Kidney (tissue), 14 donors: ENCODE data around the gene RSL1D1. TPM values are rescaled to one million over a fixed set of nuclear protein-coding genes. Genes with fewer than 3 reads are reported as not detected.

ENCODE experiments used
- DNase-seq, 5 donors: peaks; one replicate each; pipeline ENCODE4 v3.0.0-alpha.2; 2013 to 2020
- FAIRE-seq: peaks from 2 replicates; lab custom pipeline; 2012; peaks lifted over from hg19 to GRCh38; lab: Jason Lieb, UNC
- H3K27ac ChIP-seq, 2 donors: one replicate each; pipeline ENCODE4 v1.7.0; 2013; ENCODE audit warnings: low read depth in 2 of 2, low read length in 2 of 2, inconsistent platforms in 1 of 2
- H3K27me3 ChIP-seq: one replicate; pipeline ENCODE4 v1.7.1; 2013; ENCODE audit warnings: low read length, inconsistent platforms; ENCODE audit not compliant: control insufficient read depth, insufficient read depth
- H3K36me3 ChIP-seq, 3 donors: one replicate each; pipeline versions ENCODE4 v1.7.0 to v1.7.1; 2013; ENCODE audit warnings: low read length in 3 of 3, control low read depth in 1 of 3, inconsistent platforms in 1 of 3; ENCODE audit not compliant: insufficient read depth in 3 of 3, control insufficient read depth in 2 of 3
- H3K4me1 ChIP-seq, 3 donors: one replicate each; pipeline versions ENCODE4 v1.7.0 to v1.7.1; 2013; ENCODE audit warnings: low read length in 3 of 3, inconsistent platforms in 1 of 3, low read depth in 1 of 3; ENCODE audit not compliant: control insufficient read depth in 2 of 3, insufficient read depth in 2 of 3
- H3K4me3 ChIP-seq, 3 donors: one replicate each; pipeline versions ENCODE4 v1.7.0 to v1.8.1; 2013; ENCODE audit warnings: low read length in 3 of 3, control low read depth in 1 of 3, inconsistent platforms in 1 of 3
- H3K9ac ChIP-seq, 3 donors: one replicate each; pipeline versions ENCODE4 v1.7.0 to v1.7.1; 2013; ENCODE audit warnings: low read length in 3 of 3, control low read depth in 1 of 3, inconsistent platforms in 1 of 3
- H3K9me3 ChIP-seq, 3 donors: one replicate each; pipeline versions ENCODE4 v1.7.0 to v1.7.1; 2013; ENCODE audit warnings: low read length in 3 of 3, control low read depth in 1 of 3, inconsistent platforms in 1 of 3; ENCODE audit not compliant: control insufficient read depth in 2 of 3, insufficient read depth in 1 of 3
- intact Hi-C: fragments of 100-400 bp; cut with DNase I; formaldehyde crosslinking; loops from one replicate; pipeline ENCODE4 v1.11.1; 2022
- polyA plus RNA-seq: library from polyadenylated mRNA; stranded (reverse); fragments of 350-450 nt; fragmentation: Illumina TruSeq; extraction: RNeasy Lipid Tissue Mini Kit (QIAGEN cat#74804); gene quantifications from one replicate; pipeline ENCODE4 v1.2.3, GENCODE V29; 2014; ENCODE audit warnings: low read depth, low replicate concordance; ENCODE audit not compliant: insufficient read depth
- total RNA-seq: library from RNA; stranded (reverse); fragmentation: NEBNext Ultra II Directional; extraction: Animal tissue kit (Norgen Biotek cat#: 25700); gene quantifications from one replicate; pipeline ENCODE4 v1.2.1, GENCODE V29; 2021
- TF ChIP-seq, protein P1 (sequence below): IDR thresholded peaks from 3 replicates; pipeline ENCODE4 v1.5.1; 2012; ENCODE audit warnings: mild to moderate bottlenecking, moderate library complexity, borderline replicate concordance; ENCODE audit not compliant: insufficient read depth; ENCODE audit errors: extremely low read depth
- donor health status: control.
- donor health status: control.
- donor health status: control.
- donor health status: control.
- donor health status: control.
- donor health status: DM: yes; HTN: yes; CAD: no.
- donor health status: Normal renal cell carcinoma (clear cell type).

Gene RSL1D1
- total and polyA plus RNA-seq, 2 donors from 2014 or later, result 55.5 to 101 TPM

DNA sequence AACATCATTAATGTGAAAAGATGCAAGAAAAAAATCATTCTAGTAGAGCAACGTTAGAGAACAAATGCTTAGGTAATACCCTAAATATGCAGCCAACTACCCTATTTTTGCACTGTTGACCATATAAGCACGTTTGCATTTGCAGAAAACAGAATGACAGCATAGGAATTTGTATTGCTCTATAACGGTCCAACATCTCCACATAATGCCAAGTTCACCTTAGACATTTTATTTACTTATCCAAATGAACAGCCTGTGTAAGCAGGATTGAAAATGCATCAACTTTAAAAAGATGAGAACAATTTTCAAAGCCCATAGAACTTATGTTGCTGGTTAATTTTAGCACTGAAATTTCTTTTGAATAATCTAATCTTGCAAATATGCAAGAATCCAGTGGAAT is 19.1 kb upstream of the RSL1D1 start:
- H3K4me1 ChIP-seq, result no peaks in the 10 kb centered on the region
- H3K4me3 ChIP-seq, result no peak overlapping the region
- H3K27ac ChIP-seq, result no peak overlapping the region
- H3K27me3 ChIP-seq, result no peaks in the 10 kb centered on the region
- no peak overlapping the region for H3K9ac ChIP-seq
- DNase-seq (no peak), FAIRE-seq (no peak)
- H3K9me3 ChIP-seq, result no peaks in the 10 kb centered on the region
- H3K36me3 ChIP-seq, result peaks cover under 1 to 18% (median 5%) of the 10 kb centered on the region in 3 donors
- intact Hi-C loops, result no loop called here
- TF ChIP-seq, protein P1, sequence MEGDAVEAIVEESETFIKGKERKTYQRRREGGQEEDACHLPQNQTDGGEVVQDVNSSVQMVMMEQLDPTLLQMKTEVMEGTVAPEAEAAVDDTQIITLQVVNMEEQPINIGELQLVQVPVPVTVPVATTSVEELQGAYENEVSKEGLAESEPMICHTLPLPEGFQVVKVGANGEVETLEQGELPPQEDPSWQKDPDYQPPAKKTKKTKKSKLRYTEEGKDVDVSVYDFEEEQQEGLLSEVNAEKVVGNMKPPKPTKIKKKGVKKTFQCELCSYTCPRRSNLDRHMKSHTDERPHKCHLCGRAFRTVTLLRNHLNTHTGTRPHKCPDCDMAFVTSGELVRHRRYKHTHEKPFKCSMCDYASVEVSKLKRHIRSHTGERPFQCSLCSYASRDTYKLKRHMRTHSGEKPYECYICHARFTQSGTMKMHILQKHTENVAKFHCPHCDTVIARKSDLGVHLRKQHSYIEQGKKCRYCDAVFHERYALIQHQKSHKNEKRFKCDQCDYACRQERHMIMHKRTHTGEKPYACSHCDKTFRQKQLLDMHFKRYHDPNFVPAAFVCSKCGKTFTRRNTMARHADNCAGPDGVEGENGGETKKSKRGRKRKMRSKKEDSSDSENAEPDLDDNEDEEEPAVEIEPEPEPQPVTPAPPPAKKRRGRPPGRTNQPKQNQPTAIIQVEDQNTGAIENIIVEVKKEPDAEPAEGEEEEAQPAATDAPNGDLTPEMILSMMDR, result no peak

DNA sequence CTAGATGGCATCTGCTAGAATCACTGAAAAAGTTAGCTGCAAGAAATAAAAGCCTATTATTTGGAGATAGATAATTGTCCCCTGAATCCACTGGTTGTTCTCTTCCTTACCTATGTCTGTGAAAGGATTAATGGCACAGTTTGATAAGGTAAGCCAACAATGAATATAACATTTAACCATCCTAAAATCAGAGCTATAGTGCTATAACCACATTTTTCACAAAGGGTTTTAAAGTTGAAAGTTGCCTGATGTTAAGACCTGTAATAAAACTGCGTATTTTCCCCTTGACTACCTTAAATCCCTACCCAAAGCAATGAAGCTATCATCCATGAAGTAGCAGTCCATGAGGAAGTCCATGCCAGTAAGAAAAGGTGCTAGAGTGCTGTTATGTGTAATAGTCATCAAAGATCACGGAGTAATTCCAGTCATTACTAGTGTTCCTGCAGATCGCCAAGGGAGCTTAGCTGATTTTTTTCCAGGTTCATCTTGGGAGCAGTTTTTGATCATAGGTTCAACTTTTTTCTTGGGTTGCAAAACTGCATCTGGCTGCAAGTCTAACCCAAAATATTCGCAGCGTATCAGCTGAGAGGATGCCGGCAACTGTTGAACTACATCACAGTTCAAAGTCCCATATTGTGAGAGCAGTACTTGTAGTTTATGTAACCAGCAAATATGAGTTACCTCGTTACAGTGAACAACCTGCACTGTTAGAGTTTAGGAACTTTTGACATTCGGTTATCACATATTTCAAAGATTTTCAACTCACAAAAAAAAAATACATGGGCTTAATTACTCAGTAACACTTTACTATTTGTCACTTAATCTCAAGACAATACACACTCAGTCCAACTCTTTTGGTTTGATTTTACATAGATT is 18.2 kb upstream of the RSL1D1 start:
- TF ChIP-seq, protein P1, result no peak
- no peaks in the 10 kb centered on the region for H3K9me3 ChIP-seq
- H3K27ac ChIP-seq, result no peak overlapping the region
- no peak overlapping the region for H3K9ac ChIP-seq
- no peak overlapping the region for H3K4me3 ChIP-seq
- no peaks in the 10 kb centered on the region for H3K4me1 ChIP-seq
- peaks cover 0 to 13% (median 3%) of the 10 kb centered on the region in 3 donors for H3K36me3 ChIP-seq
- no peaks in the 10 kb centered on the region for H3K27me3 ChIP-seq
- FAIRE-seq (no peak), DNase-seq (no peak)
- intact Hi-C loops, result no loop called here

DNA sequence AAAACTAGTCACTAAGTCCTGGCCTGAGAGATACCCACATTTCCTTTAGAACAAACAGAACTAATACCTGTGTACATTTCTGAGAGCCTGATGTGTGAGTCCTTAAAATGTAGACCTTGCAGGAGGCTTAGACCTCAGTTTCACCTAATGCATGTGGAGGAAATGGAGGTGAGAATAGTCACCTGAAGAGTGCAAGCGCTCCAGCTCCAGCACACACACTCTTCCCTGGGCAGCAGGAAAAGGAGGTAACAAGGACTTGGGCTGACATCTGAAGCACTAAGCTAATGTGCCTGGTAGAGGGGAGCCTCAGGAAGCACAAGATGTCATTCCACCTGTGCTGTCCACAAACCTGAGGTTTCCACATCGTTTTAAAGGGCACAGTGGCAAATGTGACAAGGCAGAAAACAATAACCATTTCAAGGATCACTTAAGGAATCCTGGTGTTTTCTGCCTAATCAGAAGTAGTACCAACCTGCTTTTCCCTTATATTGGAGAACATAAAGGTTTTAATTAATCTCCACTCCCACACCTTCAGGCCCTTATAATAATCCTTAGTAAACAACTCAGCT is 17.2 kb upstream of the RSL1D1 start:
- H3K9ac ChIP-seq, result no peak overlapping the region
- TF ChIP-seq, protein P1, result no peak
- H3K27me3 ChIP-seq, result no peaks in the 10 kb centered on the region
- H3K36me3 ChIP-seq, result peaks cover 0 to 13% (median 3%) of the 10 kb centered on the region in 3 donors
- H3K4me1 ChIP-seq, result no peaks in the 10 kb centered on the region
- no peak for DNase-seq
- H3K27ac ChIP-seq, result no peak overlapping the region
- H3K4me3 ChIP-seq, result no peak overlapping the region
- FAIRE-seq, result no peak
- H3K9me3 ChIP-seq, result no peaks in the 10 kb centered on the region
- intact Hi-C loops, result no loop called here
